ENCODE results near the gene WDR5.

WDR5 gene

DNA sequence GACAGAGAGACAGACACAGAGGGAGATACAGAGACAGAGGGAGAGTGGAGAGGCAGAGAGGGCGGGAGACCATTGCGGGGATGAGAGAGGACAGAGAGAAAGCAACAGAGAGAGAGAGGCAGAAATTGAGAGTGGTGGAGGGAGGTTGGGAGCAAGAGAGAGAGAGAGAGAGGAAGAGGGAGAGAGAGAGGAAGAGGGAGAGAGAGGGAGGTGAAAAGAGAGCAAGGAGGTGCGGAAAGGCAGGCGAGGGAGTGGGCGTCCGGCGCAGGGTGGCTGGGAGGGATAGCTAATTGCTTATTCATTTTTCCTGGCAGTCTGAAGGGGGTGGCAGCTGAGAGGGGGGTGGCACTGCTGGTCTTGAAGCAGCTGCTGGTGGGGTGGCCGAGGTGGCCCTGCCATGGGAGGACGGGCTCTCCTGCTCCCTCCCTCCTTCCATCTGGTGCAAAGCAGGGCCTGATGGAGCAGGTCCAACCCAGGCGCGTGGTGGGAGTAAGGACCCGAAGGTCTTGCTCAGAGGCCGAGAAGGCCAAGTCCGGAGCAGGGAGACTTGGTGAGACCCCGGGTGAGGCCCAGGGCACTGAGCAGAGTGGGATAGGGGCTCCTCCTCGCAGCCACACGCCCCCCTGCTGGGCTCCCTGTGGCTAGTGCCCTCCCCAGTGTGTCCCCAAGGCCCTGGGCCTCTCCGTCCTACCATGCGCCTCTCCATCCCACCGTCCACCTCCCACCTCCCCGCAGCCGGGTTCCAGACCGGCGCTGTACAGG lies 53.8 kb downstream of the WDR5 start:
- DNase-seq = no peak

DNA sequence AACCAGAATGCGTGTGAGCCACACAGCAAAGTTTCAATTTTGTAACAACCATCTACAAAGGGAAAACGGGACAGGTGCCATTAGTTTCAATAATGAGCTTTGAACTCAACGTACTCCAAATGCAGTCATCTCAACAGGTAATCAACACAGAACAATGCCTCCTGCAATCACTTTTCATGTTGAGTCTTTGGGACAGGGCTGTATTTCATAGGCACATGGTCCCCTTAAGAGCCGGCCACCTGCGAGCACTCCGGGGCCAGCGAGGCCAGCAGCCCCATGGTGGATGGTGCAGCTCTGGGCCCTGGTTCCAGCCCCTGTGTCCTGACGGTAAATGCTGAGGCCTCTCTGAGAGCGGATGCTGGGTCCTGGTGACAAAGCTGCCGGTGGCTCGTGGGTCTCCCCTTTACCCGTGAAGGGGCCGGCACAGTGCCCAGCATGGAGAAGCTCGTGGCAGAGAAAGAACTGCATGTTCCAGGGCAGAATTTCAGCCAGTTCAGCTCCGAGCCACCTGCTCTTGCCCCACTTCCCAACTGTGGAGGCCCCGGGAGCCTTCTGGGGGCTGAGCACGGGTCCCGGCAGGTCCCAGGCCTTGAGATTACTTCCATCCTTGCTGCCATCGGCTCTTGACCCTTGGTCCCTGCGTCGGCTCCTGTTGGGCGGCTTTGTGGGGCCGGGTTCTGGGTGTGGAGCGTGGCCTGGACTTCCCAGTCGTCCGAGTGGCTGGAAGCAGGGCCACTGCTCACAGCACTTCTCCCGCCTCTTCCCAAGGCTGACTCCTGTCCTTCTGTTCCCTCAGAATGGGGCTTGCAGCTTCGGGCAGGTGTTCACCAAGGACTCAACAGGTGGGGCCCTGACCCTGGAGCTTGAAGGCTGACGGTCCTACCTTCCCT lies 54.6 kb downstream of the WDR5 start:
- no peak for DNase-seq

DNA sequence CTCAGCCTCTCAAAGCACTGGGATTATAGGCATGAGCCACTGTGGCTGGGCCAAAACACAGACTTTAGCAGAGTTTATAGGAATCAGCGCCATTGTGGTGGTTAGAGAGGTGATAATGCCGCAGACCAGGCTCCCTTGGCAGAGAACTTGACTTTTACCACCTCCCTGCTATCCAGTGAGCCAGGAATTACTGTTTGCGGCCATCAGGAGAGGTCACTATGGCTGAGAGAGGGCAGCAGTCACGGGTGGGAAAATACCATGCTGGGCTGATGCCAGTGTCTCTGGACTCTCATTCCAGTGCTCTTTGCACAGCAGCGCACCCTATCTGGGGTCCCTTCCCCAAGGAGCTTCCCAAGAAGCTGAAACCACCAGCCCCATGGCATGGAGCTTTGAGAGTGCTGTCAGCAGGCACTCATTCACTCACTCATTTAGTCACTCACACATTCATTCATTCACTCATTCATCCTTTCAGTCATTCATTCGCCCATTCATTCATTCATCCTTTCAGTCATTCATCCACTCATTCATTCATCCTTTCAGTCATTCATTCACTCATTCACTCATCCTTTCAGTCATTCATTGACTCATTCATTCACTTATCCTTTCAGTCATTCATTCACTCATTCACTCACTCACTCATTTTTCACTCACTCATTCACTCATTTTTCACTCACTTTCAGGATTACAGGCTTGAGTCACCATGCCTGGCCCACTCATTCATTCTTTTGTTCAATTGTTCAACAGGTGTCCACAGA lies 55.8 kb downstream of the WDR5 start:
- no peak for DNase-seq

DNA sequence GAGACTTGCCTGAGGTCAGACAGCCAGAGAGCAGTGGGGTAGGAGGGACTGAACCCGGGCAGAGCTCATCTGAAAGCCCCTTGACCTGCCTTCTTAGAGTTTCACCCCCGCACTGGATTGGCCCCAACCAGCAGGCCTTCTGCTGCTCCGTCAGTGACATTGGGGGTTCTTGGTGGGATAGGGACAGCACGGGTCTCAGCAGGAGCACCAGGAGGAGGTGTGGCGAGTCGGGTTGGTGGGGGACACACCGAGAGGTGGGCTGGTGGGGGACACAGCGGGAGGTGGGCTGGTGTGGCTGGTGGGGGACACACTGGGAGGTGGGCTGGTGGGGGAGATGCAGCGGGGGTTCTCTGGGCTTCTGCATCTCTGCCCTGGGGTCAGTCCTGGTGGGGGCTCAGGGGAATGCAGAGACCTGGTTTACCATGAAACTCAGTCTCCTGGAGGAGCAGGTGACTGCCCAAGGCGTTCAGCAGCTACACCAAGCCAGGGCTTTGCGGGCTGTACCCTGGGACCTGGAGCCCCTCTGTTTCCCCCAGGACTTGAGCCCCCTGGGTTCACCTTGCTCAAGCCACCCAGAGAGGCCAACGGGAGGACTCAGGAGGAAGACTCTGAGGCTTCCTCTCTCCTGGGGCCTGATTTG lies 56.5 kb downstream of the WDR5 start:
- DNase-seq = no peak

DNA sequence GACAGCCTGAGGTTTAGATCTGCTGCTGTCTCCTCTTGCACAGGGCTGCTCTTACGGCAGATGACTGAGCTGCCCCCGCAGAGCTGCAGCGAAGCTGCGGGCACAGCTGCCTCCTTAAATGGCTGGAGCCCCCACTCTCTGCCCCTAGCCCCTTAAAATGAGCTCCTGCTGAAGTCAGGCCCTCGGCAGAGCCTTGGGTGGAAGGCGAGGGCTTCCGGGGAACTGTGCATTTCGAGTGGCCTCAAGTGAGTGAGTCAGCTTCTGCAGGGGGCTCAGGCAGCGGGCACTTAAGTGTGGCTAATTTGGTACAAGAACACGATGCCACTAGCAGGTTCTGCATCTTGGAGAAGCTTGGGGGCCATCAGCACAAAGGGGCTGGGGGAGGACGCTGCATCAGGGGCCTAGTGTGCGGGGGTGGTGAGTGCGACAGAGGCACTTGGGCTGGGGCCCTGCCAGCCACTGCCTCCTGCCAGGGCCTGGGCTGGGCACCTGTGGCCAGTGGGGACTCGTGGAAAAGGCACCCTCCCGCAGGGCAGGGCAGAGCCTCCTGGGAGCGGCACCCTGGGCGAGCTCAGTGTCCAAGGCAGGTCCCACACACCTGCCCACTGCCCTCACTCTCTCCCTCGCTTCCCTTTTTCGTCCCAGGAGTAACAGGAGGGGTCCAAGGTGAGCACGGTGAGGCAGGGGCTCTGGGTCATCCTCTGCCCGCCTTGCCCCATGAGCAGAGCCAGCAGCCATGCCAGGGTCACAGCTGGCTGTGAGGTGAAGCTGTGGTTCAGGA lies 57.3 kb downstream of the WDR5 start:
- no peak for DNase-seq

DNA sequence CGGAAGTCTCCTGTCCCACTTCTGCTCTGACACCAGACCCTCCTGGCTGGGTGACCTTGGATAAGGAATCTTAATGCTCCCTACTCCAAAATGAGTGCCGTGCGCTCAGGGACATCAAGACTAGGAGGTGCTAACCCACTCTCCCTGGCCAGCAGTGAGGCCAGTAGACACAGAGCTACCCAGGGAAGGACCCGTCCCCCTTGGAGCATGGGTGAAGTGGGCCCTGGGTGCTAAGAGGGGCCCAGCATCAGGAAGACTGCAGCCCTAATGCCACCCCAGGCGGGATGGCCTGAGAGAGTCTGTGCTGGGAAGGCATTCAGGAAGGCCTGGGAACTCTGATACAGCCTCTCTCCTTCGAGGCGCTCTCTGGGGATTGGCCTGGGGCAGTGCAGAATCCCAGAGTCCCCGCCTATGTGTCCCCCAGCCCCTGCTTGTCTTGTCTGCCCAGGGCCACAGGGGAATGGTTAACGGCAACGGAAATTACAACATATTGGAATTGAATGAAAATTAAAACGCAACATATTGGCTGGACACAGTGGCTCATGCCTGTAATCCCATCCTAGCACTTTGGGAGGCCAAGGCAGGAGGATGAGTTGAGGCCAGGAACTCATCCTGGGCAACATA lies 58.1 kb downstream of the WDR5 start:
- DNase-seq = no peak

DNA sequence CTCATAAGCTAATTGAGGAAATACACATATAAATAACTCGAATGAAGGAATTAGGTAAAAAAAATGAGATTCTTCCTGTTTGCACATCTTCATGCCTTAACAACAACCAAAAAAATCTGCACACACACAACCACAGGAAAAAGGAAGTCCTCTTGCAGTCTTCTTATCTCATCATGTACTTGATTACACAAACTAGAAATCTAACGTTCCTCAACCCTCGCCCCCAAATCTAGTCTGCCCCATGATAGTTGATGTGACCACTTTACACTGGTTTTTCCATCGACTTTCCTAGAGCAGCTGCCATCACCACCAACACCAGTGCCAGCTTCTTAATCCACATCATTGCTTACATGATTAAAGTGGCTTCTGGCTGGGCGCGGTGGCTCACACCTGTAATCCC lies 59.7 kb downstream of the WDR5 start:
- DNase-seq = no peak

DNA sequence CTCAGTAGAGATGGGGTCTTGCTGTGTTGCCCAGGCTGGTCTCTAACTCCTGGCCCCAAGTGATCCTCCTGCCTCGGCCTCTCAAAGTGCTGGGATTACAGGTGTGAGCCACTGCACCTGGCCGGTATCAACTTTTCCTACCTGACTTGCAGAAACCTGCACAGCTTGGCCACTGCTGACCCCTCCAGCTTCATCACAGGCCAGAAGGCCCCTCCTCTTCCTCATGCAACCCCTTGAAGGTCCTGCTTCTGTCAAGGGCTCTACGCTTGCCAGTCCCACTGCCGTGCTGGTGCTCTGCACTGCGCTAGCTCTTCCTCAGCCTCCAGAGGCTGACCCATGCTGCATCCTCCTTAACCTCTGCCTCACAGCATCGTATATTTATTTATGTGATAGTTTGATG lies 61.0 kb downstream of the WDR5 start:
- no peak for DNase-seq

DNA sequence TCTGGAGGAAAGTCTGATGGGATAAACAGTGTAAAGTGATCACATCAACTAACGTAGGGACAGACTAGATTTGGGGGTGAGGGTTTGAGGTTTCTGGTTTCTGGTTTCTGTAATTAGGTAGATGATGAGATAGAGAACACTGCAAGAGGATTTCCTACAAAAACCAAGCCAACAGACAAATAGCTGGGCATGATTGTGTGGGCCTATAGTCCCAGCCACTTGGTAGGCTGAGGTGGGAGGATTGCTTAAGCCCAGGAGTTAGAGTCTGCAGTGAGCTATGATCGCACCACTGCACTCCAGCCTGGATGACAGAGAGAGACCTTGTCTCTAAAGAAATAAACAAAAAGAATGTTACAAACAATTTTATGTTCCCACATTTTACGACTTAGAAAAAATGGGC lies 62.9 kb downstream of the WDR5 start:
- no peak for DNase-seq

DNA sequence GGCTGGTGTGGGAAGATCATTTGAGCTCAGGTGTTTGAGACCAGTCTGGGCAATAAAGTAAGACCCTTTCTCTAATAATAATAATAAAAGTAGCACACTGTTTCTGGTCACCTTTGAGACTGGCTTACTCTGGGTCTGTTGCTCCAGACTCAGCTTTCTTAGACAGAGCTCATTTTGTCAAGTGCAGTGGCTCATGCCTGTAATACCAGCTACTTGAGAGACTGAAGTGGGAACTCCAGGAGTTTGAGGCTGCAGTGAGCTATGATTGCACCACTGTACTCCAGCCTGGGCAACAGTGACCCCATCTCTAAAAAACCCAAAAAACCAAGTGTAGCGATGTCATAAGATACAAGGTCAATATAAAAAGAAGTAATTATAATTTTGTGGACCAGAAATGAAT lies 64.8 kb downstream of the WDR5 start:
- no peak for DNase-seq

DNA sequence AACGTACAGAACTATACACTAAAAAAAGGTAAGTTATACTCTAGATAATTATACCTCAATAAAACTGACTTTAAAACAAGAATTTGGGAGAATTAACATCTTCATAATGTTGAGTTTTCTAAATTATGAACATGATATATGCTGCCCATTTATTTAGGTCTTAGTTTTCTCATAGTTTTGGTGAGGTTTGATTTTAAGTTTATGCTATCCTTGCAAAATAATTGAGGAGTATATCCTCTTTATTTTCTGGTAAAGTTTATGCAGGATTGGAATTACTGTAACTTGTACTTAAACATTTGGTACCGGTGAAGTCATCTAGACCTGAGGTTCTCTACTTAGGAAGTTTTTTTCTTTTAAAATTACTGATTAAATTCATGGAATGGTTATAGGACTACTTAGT lies 67.3 kb downstream of the WDR5 start:
- DNase-seq = no peak

DNA sequence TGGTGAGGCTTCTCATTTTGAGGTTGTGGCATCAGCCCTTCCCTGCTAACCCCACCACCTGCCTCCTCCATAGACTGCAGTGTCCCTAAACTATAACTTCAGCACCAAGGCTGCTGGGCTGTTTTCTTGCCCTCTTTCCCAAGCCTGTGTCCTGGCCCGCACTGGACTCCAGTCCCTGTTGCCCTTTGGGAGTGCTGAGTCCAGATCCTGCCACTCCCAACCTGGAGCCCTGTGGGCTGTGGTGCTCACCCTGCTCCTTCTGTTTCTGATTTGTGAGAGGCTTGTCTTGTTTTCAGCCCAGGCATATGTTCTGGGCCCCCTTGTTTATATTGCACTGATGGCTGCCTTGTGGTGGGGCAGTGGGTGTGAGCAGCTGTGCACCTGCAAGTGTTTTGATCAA lies 68.2 kb downstream of the WDR5 start:
- no peak for DNase-seq

DNA sequence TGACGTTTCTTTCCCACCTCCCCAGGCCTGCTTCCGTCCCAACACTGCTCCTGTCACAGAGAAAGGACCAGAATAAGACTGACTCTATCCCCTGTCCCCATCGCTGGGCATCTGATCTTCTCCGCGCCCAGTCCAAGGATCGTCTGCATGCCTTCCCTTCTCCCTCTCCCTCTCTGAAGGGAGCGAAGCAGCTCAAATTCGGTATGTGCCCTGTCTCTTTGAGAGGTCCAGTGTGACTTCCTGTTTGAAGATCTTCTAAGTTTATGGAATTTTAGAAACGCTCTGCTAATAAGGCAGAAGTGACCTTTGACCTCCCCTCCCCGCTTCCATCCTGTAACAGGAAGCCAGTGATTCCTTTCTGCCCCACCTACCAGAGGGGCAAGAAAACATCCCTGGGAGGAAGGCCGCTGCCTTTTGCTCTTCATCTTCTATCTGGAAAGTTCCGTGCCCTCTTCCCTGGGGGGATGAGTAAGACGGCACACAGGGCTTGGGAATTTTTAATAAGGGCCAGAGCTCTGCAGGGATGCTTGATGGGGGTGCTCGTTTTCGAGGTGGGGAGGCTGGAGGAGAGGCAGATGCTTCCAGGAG lies 69.2 kb downstream of the WDR5 start:
- DNase-seq = no peak

DNA sequence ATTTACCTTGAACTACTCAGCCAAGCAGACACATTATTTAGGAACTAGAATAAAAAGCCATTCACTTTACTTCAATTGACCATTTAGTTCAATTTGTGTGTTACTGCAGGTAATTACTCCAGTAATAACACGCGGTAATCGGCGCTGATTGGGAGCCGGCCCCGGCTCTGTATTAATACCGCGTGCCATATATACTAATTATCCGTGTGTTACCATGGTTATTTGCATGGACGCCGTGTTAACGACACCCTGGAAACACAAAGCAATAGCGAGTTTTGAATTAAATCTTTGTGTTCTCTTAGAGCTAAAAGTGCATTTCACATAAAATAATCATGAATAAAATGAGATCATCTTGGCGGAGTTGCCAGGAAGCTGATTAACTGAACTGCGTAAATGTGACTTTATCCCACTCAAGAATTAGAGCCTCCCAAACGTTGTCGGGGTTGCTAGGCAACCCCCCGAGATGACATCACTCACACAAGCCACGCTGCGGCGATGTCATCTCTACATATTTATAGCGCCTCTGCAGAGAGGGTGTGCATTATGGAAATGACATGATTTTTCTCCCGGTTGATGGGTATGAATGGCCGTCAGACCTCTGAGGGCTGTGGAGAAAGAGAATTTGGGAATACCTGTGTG lies 69.9 kb downstream of the WDR5 start:
- no peak for DNase-seq

DNA sequence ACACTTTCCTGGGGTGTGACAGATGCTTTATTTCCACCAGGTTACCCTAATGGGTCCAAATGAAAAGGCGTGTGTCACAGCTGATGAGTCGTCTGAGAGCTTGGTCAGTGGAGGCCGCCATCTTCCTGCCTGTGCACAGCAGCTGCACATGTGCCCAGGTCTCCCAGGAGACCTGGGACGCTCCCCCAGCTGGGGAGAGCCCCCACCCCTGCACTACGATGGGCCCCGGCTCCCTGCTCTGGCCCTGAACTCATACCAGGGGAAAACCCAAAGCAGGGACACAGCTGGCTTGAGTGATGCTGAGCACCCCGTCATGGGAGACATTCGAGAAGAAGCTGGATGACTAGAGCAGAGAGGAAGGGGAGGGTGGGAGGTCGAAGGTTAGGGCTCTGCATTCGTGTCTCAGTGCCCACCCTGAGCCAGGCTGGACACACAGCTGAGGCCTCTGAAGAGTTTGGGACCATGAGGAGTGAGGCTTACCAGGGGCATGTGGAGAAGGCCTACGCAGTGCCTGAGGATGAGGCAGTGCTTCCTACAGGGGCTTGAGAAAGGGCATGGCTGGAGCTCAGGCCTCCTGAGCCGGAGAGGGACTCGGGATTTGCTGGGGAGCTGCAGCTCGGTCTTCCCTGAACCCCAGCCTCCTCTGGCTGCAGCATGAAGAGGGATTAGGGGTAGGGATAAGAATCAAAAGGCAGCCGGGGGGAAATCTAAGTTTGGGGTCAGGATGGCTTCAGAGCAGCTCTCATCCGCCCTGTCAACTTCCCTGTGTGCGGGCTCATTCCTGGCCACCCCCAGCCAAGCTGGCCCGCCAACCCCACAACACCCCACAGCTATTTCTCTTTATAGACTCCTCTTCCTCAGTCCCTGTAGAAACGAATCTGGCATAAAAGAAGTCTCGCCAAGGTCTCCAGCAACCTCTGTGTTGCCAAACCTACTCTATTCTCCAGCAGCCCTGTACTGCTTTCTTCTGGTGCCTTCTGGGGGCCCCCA lies 70.7 kb downstream of the WDR5 start:
- DNase-seq = no peak

DNA sequence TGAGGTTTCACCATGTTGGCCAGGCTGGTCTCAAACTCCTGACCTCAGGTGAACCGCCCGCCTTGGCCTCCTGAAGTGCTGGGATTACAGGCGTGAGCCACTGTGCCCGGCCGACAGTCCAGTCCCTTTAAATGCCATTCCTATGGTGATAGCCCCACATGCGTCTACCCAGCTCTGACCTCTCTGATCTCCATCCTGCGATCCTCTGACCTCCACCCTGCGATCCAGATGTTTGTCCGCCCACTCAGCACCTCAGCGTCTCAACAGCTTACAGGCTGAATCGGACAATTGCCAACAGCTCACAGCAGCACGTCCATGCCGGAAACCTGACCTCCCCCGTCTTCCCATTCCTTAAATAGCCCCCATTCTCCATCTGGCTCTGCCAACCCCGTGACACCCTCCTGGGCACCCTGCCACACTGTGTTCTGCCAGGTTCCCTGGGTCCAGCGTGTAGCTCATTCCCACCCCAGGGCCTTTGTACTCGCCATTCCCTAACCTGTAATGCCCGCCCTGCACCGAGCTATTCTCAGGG lies 72.5 kb downstream of the WDR5 start:
- DNase-seq = no peak

DNA sequence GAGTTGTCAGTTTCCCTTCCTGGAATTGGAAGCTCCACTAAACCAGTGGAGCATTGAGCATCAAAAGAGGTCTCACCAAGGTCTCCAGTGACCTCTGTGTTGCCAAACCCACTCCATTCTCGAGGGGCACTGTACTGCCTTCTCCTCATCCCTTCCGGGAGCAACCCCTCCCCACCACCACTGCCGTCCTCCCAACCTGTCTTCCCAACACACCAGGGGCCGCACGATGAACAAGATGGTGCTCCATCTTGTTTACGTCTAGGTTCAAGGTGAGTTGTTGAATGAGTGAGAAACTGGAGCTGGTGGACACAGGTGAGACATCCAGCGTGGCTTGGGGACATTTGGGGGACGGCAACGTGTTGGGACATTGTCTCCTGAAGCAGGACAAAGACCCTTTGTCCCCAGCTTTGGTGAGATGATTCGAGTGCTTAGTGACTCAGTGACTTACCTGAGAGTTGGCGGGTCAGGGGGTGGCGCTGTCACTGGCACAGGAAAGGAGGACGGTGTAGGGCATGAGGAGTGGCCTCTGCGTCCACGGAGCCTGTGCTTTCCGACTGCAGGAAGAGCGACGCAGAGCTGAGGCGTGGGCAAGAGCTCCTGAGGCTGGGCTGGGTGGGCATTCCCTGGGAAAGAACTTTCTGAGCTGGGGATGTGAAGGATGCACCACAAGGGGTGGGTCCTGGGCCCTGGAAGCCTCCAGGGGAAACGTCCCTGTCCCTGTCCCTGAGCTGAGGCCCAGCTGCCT lies 73.3 kb downstream of the WDR5 start:
- no peak for DNase-seq

All from cortex of kidney (tissue), 1 donor.